Suppressor macrophage treated with lipopolysaccharide for 1 hour (primary cell): ENCODE data around the gene GDF10.

Experiments
- DNase-seq, 3 donors: peaks; one replicate each; pipeline ENCODE4 v3.0.0-alpha.2; 2020 to 2022

Gene GDF10

DNA sequence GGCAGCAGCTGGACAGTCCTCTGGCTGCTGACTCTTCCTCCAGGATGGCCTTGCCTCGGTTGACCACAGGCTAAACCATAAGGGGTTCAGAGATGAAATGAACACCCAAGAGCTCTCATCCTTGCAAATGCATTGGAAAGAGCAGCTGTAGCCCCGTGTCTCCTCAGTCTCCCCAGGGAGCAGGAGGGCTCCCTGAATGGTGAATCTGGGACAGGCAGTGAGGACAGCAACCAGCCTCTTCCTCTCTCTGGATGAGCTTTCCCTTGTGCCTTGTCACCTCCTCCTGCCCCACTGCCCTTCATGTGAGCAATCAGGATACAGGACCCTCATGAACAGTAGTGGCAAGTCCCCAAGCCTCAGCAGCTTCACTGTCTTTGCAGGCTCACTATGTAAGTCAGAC, 23.9 kb upstream of the GDF10 start:
- DNase-seq = no peak

DNA sequence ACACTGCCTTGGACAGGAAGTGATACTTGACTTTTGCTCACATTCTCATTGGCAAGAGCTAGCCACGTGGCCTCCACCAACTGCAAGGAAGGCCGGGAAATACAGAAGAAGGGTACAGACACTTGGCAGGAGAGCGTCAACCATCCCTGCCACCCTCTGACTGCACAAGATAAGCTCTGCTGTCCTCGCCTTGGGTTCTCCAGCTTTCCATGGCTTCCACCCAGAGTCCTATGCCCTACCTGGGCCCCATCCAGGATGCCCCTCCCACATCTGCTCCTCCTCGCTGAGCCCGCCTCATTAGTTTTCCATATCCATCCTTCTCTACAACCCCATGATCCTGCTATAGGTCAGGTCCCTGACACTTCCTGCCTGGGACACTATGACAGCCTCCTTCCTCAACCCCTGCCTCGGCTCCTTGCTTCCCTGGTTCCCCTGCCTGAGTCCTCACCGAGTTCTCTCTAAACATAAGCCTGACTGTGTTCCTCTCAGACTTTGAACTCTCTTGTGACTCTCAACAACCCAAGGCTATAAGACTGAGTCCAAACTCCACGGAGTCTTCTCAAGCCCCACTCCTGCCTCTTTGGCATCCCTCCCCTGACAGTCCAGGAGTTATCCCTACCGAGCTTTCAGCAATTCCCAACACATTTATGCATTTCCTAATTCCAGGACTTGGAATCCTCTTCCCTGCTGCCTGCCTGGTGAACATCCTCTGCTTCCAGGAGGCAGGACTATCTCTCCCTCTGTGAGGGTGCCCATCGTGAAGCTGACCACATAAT, 23.2 kb upstream of the GDF10 start:
- no peak for DNase-seq

DNA sequence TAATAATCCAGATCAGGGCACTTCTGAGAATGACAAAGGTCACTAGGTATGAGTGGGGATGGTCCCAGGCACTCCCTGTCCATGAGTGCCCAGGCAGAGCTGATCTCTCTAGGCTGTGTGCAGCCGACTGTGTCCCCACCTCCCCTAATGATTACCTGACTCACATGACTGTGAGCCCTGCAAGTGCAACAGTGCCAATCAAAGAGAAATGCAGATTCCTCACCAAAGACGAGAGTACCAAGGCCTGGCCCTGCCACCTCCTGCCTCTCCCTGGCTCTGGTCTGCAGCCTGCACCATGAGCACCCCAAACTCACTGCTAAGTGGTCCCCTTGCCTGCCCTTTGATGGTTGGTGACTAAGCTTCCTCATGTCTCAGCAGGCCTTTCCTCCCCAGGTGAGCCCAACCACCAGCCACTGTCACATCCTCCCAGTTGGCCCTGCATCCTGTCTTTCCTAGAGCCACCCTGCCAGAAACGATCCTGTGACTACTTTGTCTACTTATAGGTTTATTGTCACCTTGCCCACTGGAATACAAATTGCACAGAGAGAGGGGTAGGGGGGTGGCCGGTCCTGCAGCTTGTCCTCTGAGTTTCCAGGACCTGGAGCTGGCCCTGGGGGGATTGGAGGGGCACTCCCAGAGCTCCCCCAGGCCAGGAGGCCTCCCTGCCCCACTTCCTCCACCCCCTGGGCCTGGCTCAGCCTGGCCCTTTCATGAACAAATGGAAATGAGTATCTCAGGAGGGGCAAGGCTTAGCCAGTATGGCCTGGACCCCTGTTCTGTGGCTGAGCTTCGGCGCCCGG, 22.4 kb upstream of the GDF10 start:
- DNase-seq = no peak

DNA sequence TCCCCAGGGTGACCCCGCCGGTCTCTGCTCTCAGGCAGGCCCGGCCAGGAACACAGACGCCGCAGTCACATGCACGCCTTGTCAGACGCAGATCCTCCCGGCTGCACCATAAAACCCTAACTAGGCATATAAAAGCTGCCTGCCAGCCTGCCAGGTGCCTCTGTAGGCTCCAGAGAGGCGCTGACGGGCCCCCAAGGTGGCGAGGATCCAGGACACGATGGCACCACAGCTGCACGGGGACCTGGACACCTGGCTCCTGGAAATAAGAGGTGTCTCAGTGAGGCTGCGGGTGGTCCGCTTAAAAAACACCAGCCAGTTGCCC, 21.9 kb upstream of the GDF10 start:
- no peak for DNase-seq

DNA sequence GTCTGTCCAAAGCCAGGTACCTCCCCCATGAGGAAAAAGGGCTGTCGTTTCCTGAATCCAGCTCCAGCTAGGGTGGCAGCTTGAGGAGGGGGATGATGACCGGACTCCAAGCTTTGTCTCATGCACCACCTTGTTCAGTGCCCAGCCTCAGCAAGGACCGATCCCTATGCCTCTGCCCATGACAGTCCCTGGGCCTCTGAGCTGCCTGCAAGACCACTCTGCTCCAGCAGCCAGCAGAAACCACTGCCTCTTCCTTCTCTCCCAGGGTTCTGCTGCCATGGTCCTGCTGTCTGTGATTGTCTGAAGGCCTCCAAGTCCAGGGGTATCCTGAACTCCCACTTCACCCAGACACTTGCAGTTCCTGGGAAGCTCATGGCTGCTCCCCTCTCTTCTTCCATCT, 21.3 kb upstream of the GDF10 start:
- no peak for DNase-seq

GRCh38 chr10:47279276-47279675, 20.7 kb upstream of the GDF10 start:
- DNase-seq = no peak

DNA sequence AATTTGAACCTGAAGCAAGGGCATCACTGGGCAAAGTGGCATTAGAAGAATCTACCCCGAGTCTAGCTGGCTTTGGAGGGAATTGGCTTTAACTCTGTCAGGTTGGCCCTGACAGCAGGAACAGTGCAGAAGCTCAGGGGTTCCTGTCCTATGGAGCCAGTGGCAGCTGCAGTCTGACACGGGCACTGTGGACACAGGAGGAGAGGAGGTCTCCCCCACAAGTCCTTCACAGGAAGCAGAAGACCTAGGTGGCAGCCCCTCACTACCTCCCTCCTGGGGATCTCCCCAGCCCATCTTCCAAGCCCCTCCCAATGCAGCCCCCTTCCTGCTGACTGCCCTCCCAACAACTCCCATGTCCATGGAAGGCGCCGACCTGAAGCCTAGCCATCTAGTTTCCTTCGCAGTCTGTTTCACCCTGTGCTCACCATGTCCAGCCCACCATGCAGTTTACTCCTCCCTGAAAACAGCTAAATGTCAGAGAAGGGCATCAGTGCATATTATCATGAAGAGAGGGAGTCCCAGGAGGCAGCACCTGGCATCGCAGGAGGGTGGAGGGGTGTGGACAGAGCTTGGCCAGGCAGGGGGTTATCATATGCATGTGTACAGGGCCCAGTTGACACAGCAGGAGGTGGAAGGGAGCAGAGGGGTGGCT, 17.9 kb upstream of the GDF10 start:
- no peak for DNase-seq

- DNase-seq = no peak
Observed at GRCh38 chr10:47282657-47283018, 17.4 kb upstream of the GDF10 start.

DNA sequence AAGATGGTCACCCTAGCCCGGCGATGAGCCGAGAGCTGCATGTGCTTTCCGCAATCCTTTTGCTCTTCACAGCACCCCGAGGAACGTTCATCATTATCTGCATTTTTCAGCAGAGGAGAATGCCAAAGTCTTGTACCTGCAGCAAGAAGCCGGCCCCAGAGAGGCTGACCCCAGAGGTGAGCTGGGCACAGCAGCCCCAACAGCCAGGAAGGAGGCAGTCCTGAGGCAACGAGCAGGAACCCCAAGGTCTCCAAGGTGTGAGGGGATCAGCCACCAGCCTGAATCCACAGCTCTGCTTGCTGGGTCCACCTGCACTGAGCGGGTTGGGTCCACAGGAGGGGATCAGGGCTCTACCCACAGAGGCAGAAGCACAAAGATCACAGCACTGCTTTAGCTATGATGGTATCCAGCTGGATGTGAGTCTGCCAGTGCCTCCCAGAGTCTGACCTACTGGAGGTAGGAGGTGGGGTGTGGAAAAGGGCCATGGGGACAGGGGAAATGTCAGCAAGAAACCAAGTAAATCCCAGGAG, 16.8 kb upstream of the GDF10 start:
- DNase-seq = no peak

GRCh38 chr10:47283848-47284247, 16.1 kb upstream of the GDF10 start:
- DNase-seq = no peak

- DNase-seq = no peak
Observed at GRCh38 chr10:47285381-47286115, 14.4 kb upstream of the GDF10 start.

GRCh38 chr10:47286116-47286505, 13.9 kb upstream of the GDF10 start:
- DNase-seq = no peak

DNA sequence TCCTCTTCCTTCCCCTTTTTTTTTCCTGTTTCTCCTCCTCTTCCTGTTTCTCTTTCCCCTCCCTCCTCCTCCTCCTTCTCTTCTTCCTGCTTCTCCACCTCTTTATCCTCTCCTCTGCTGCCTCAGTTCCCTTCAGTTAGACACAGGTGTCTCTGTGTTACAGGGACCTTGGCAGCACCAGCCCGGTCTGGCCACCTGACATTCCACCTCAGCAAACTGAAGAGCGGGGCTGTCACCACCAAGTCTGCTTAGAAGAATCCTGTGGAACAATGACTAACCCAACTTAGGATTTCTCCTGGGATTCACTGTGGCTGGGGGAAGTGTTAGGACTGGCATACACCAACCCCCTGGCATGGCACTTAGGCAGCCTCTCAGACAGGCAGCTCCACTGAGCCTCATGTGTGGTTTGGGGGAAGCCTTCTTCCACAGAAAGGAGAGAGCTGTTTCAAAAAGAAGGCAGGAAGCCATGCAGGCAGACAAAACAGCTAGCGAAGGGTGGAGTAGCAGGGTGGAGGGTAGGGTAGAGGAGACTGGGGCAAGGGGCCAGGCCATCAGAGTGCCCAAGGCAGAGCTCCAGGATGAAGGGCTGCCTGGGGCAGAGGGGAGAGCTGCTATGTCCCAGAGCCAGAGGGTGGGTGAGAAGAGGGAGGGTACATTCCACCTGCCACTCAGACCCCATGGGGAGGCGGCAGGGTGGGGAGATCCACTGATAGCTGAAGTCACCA, 13.2 kb upstream of the GDF10 start:
- no peak for DNase-seq

DNA sequence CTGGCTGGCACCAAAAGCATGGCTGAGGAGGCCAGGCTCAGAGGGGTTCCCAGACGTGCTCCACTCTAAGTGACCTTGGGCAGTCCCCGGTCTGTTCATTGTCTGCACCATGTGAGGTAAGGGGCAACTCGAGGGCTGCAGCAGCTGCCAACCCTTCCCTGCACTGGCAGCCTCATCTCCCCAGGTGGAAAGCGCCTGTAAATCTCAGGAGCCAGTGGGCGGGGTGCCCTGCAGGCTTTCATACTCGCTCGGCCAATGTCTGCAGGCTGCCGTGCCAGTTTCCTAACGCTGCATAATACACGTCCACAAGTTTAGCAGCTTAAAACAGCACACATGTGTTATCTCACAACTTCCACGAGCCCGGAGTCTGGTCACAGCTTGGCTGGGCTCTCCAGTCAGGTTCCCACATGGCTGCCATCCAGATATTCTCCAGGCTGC, 12.6 kb upstream of the GDF10 start:
- DNase-seq = no peak

GRCh38 chr10:47287805-47288204, 12.2 kb upstream of the GDF10 start:
- DNase-seq = no peak

- no peak for DNase-seq
Observed at GRCh38 chr10:47288236-47288635, 11.8 kb upstream of the GDF10 start.

DNA sequence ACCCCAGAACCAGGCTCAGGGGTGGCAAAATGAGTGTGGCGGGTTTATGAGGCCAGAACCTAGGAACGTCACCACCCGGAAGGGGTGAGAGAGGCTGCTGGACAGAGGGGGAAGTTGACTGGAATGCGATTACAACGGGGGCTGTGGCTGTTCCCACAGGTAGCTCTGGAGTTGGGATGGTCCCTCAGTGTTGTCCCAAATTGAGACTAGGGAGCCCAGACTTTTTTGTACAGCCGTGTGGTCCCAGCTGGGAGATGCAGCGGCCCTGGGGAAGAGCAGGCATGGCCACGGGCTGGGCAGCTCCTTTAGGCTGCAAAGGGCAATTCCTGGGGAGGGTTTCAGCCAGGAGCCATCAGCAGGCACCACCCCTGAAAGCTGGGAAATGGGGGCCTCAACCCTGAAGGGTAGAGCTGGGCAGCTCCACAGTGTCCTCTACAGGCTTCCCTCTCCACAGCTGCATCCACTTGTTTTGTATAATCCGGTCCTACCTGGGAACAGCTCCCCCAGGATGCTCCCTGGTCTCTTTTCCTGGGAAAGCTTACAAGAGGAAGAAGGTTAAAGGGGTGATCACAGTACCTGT, 11.0 kb upstream of the GDF10 start:
- no peak for DNase-seq

- no peak for DNase-seq
Observed at GRCh38 chr10:47289921-47290320, 10.1 kb upstream of the GDF10 start.

DNA sequence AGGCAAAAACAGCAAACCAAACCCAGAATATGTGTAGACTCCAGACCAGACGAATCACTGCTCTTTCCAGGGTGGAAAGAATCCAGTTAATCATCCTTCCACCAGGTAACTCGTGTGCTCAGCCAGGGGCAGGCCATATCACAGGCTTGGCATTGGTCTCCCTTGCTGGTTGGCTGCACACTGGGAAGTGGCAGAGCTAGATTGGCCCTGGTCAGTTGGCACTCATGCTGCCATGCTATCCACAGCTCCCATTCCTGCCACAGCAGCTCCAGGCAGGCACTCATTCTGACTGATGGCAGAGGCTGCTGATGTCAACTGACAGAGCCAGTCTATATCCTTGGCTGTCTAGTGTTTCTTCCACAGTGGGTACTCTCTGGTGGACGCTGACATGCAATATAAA, 9.7 kb upstream of the GDF10 start:
- DNase-seq = no peak

- DNase-seq = no peak
Observed at GRCh38 chr10:47291682-47292081, 8.3 kb upstream of the GDF10 start.

GRCh38 chr10:47294057-47294456, 5.9 kb upstream of the GDF10 start:
- DNase-seq = no peak

DNA sequence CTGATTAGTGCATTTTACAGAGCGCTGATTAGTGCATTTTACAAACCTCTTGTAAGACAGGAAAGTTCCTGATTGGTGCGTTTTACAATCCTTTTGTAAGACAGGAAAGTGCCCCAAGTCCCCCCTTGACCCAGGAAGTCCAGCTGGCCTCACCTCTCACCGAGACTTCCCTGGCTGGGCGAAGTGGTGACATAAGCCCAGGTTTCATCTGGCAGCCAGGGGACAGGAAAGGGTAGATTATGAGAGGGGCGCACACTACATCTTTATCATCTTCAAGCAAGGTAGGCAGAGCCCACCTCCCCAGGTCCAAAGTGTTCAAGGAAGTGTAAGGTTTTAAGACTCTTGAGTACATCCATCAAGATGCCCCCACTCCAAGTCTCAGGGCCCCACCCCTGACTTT, 5.5 kb upstream of the GDF10 start:
- DNase-seq = no peak
